PFSK-1 (cell line): Measurements from ENCODE around the gene ALX4.

ENCODE experiments used
- SIN3A ChIP-seq: IDR thresholded peaks from 2 replicates; pipeline ENCODE4 v1.6.1; 2012; ENCODE audit warnings: mild to moderate bottlenecking, low read length, moderate library complexity, borderline replicate concordance; ENCODE audit not compliant: insufficient read depth
- TAF1 ChIP-seq: IDR thresholded peaks from 2 replicates; pipeline ENCODE4 v1.6.1; 2012; ENCODE audit warnings: low read length, control low read depth, borderline replicate concordance; ENCODE audit not compliant: insufficient read depth

DNA sequence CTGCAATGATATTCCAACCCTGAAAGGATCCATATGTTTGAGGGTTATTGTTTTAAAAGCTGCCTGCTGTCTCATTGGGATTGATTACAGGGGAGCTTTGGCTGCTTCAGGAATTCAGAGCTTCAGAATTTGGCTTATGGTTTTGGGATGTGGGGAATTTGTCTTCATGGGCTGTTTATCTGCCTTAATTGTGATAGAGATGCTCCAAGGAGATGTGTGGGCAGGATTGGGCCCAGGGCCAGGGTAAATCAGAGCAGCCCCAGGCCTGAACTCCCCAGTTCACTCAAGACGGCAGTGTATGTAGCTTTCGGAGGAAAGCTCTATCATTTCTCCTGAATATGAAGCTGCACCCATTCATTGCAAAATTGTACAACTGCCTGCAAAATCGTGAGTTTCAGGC is 88.5 kb downstream of the ALX4 start:
- TF ChIP-seq SIN3A (no peak), TAF1 (no peak)
